Type B pancreatic cell (in vitro differentiated cells): Measurements from ENCODE around the gene SEMA5A. TPM values are rescaled to one million over a fixed set of nuclear protein-coding genes. Genes with fewer than 3 reads are reported as not detected.

Experiments used
- DNase-seq: peaks from one replicate; pipeline ENCODE4 v3.0.0; 2021; ENCODE audit warnings: mixed read lengths; ENCODE audit not compliant: unreplicated experiment; ENCODE audit errors: extremely low spot score
- H3K27ac Mint-ChIP-seq: 2 replicates; pipeline ENCODE4 v1.8.0; 2021; ENCODE audit warnings: mild to moderate bottlenecking, mixed read lengths
- H3K27me3 Mint-ChIP-seq: 2 replicates; pipeline ENCODE4 v1.8.0; 2021; ENCODE audit warnings: mixed read lengths
- H3K36me3 Mint-ChIP-seq: 2 replicates; pipeline ENCODE4 v1.8.0; 2021; ENCODE audit warnings: mixed read lengths
- H3K4me1 Mint-ChIP-seq: one replicate; pipeline ENCODE4 v1.8.0; 2021; ENCODE audit warnings: mixed read lengths; ENCODE audit not compliant: unreplicated experiment
- H3K4me3 Mint-ChIP-seq: 2 replicates; pipeline ENCODE4 v1.8.0; 2021; ENCODE audit warnings: mild to moderate bottlenecking, mixed read lengths
- H3K9me3 Mint-ChIP-seq: 2 replicates; pipeline ENCODE4 v1.8.0; 2021; ENCODE audit warnings: mixed read lengths
- CTCF ChIP-seq: fragments of 200-600 bp; sonication (generic); conservative IDR thresholded peaks from 2 replicates; pipeline ENCODE4 v1.5.0; 2021; ENCODE audit warnings: antibody characterized with exemption, mild to moderate bottlenecking
- total RNA-seq: library from RNA; stranded (reverse); gene quantifications from 2 replicates; pipeline ENCODE4 v1.2.1, GENCODE V29; 2021; ENCODE audit warnings: low replicate concordance

SEMA5A gene
- total RNA-seq, 1 donor from 2014 or later, result 92.9 TPM

GRCh38 chr5:9103290-9103689, 442.6 kb downstream of the SEMA5A start:
- no peaks in the 10 kb centered on the region for H3K9me3 Mint-ChIP-seq
- no peak overlapping the region for H3K4me3 Mint-ChIP-seq
- DNase-seq, result no peak
- H3K4me1 Mint-ChIP-seq, result peaks cover 22% of the 10 kb centered on the region
- no peak for TF ChIP-seq CTCF
- H3K27ac Mint-ChIP-seq, result no peak overlapping the region
- H3K27me3 Mint-ChIP-seq, result no peaks in the 10 kb centered on the region
- peaks cover 7% of the 10 kb centered on the region for H3K36me3 Mint-ChIP-seq

- no peak for DNase-seq
- peaks cover 13% of the 10 kb centered on the region for H3K4me1 Mint-ChIP-seq
- no peaks in the 10 kb centered on the region for H3K27me3 Mint-ChIP-seq
- H3K27ac Mint-ChIP-seq, result no peak overlapping the region
- no peaks in the 10 kb centered on the region for H3K9me3 Mint-ChIP-seq
- H3K36me3 Mint-ChIP-seq, result peaks cover 3% of the 10 kb centered on the region
- no peak overlapping the region for H3K4me3 Mint-ChIP-seq
- no peak for TF ChIP-seq CTCF
Measured at GRCh38 chr5:9099689-9100088, 446.2 kb downstream of the SEMA5A start.

GRCh38 chr5:9098990-9099389, 446.9 kb downstream of the SEMA5A start:
- peaks cover 12% of the 10 kb centered on the region for H3K4me1 Mint-ChIP-seq
- no peak overlapping the region for H3K27ac Mint-ChIP-seq
- no peak overlapping the region for H3K4me3 Mint-ChIP-seq
- peaks cover 1% of the 10 kb centered on the region for H3K9me3 Mint-ChIP-seq
- DNase-seq, result no peak
- no peaks in the 10 kb centered on the region for H3K27me3 Mint-ChIP-seq
- no peak for TF ChIP-seq CTCF
- H3K36me3 Mint-ChIP-seq, result peaks cover 7% of the 10 kb centered on the region

GRCh38 chr5:9094582-9094981, 451.3 kb downstream of the SEMA5A start:
- Mint-ChIP-seq H3K4me1 (peaks cover 1% of the 10 kb centered on the region), H3K36me3 (peaks cover 18% of the 10 kb centered on the region), H3K9me3 (peaks cover 5% of the 10 kb centered on the region), H3K27me3 (no peaks in the 10 kb centered on the region), H3K27ac (no peak overlapping the region), H3K4me3 (no peak overlapping the region)
- DNase-seq, result no peak
- no peak for TF ChIP-seq CTCF

GRCh38 chr5:9091896-9092662, 453.8 kb downstream of the SEMA5A start:
- DNase-seq, result no peak
- Mint-ChIP-seq H3K4me1 (peaks cover 10% of the 10 kb centered on the region), H3K27ac (no peak overlapping the region), H3K9me3 (peaks cover 5% of the 10 kb centered on the region), H3K27me3 (no peaks in the 10 kb centered on the region), H3K36me3 (peaks cover 18% of the 10 kb centered on the region), H3K4me3 (no peak overlapping the region)
- TF ChIP-seq CTCF, result no peak
